GM18907 (cell line): ENCODE data around the gene AP5Z1.
"Not testable (repeated sequence)": the region's sequence is repeated elsewhere in the genome, so short reads cannot be mapped to it uniquely, and the experiment has no call there.

ENCODE experiments used
- ATAC-seq: cut with Tn5 transposase; IDR thresholded peaks from one replicate; pipeline ENCODE4 v1.9.1; 2021; ENCODE audit warnings: mild to moderate bottlenecking, moderate library complexity; ENCODE audit not compliant: unreplicated experiment

The AP5Z1 gene

GRCh38 chr7:4800926-4801838 is 25.8 kb downstream of the AP5Z1 start:
- ATAC-seq = no peak

- ATAC-seq = no peak
Measured at GRCh38 chr7:4801839-4802231, 26.4 kb downstream of the AP5Z1 start.

- not testable (repeated sequence) for ATAC-seq
Measured at GRCh38 chr7:4802577-4802976, 27.2 kb downstream of the AP5Z1 start.

DNA sequence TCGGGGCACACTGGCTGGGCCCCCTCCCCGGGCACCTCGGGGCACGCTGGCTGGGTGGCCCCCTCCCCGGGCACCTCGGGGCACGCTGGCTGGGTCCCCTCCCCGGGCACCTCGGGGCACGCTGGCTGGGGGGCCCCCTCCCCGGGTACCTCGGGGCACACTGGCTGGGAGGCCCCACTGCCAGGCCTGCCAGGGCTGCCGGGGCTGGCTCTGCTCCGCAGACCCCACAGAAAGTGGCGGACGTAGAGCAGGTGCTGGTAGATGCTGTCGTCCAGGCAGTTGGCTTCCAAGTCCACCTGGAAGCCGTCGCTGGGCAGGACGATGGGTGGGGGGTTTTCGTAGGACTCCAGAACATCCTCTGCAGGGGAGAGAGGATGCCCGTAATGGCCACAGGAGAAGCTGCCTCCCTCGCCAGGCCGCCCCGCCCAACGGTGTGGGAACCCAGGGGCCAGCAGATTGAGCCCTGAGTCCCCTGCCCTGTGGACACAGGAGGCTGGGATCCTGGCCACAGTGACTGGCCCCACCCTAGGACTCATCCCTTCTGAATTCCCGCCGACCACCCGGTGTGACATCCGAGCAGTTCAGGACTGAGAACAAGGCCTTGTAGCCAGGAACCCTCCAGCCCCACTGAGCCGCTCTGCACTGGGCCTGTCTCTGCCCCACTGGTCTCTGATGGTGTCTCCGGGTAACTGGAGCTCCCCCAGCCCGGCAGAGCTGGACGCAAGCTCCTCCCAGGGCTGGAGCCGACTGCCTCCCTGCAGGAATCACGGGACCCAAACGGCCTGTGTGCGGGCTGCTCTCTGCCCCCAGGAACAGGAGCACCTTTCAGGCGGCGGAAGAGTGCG is 28.2 kb downstream of the AP5Z1 start:
- ATAC-seq = no peak

GRCh38 chr7:4805110-4805983 is 29.9 kb downstream of the AP5Z1 start:
- ATAC-seq = no peak

GRCh38 chr7:4805984-4806300 is 30.5 kb downstream of the AP5Z1 start:
- ATAC-seq = no peak

GRCh38 chr7:4806983-4807597 is 31.7 kb downstream of the AP5Z1 start:
- no peak for ATAC-seq

DNA sequence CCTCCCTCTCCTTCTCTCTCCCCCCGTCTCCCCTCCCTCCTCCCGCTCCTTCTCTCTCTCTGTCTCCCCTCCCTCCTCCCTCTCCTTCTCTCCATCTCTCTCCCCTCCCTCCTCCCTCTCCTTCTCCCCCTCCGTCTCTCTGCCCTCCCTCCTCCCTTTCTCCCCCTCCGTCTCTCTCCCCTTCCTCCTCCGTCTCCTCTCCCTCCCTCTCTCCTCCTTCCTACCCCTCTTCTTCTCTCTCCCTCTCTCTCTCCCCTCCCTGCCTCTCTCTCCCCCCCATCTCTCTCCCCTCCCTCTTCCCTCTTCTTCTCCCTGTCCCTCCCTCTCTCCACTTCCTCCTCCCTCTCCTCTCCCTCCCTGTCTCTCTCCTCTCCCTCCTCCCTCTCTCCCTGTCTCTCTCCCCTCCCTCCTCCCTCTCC is 32.2 kb downstream of the AP5Z1 start:
- ATAC-seq = no peak

DNA sequence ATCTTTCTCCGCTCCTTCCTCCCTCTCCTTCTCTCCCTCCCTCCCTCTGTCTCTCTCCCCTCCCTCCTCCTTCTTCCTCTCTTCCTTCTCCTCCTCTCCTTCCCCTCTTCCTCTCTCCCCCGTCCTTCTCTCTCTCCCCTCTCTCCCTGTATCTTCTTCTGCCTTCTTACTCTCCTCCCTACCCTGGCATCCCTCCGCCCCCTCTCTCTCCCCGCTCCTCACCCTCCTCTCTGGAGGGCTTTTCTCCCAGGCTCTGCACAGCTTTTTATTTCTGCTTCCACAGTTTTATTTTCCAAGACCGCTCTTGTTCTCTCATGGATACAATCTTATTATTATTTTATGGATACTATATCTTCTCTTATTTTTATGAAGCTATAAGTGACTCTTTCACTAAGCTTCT is 32.6 kb downstream of the AP5Z1 start:
- ATAC-seq = no peak

- no peak for ATAC-seq
Measured at GRCh38 chr7:4808565-4808964, 33.1 kb downstream of the AP5Z1 start.

GRCh38 chr7:4809091-4809591 is 33.7 kb downstream of the AP5Z1 start:
- ATAC-seq = no peak

DNA sequence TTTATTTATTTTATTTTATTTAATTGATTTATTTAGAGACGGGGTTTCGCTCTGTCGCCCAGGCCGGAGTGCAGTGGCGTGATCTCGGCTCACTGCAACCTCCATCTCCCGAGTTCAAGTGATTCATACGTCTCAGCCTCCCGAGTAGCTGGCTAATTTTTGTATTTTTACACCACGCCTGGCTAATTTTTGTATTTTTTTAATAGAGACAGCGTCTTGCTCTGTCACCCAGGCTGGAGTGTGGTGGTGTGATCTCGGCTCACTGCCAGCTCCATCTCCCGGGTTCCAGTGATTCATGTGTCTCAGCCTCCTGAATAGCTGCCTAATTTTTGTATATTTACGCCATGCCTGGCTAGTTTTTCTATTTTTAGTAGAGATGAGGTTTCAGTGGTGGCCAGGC is 34.2 kb downstream of the AP5Z1 start:
- no peak for ATAC-seq

DNA sequence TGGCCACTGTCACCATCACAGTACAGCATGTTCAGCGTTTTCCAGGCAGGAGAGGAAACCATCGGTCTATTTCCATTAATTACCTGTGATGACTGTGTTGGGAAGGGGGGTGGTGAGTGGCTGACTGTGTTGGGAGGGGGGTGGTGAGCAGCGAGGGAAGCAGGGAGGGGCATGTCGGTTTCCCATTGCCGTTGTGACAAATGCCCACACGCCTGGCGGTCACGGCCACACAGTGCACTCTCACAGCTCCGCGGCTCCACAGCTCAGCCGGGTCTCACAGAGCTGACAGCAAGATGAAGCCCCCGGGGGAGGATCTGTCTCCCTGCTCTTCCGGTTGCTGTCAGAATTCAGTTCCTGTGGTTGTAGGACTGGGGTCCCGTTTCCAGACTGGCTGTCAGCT is 39.0 kb downstream of the AP5Z1 start:
- no peak for ATAC-seq

DNA sequence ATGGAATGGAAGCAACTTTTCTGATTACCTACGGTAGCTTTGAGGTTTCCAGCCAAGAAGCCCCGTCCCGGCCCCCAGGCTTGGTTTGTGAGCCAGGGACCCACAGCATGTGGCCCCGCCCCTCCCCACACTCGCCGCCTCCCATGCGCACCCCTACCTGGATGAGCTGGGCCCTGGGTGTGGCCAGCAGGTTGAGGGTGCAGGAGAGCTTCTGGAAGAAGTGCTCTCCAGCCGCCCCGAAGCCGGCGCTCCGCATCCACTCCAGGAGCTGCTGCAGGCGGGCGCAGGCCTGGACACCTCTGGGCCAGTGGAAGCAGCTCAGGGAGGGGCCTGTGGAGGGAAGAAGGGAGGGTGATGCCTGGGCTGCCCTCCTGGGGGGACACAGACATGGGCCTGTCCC is 39.7 kb downstream of the AP5Z1 start:
- no peak for ATAC-seq

GRCh38 chr7:4815609-4816418 is 40.4 kb downstream of the AP5Z1 start:
- no peak for ATAC-seq

- ATAC-seq = no peak
Measured at GRCh38 chr7:4816419-4817080, 41.1 kb downstream of the AP5Z1 start.

- ATAC-seq = no peak
Measured at GRCh38 chr7:4817178-4817901, 41.9 kb downstream of the AP5Z1 start.

DNA sequence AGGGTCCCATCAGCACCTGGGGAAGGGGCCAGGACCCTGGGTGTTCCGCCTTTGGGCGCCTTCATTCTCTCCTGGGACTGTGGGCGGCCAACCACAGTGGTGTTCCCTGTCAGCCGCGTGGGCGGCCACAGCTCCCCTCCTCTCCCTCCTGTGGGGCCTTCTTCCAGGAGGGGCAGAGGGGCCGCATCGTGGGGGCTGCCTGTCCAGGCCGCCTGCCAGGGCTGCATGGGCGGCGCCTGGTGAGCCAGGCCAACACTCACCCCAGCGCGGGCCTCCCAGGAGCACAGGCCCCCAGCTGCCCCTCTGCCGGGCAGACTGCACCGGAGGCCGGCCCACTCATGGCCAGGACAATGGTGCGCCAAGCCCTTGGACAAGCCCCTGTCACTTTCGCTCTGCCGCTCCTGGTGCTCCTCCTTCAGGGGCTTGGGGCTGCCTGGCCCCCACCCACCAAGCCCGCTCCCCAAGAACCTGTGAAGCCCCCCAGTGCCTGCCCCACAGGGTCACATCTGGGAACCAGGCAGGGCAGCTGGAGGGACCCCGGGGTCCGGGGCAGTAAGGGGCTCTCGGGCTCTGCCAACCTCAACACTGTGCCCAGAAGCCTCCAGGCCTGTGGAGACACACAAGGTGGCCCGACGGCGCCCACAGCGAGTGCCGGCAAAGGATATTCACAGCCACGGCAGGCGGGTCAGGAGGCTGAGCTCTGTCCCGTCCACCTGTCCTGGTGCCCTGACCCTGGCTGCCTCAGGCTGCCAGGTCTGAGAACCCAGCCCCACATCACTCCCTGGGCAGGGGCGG is 42.8 kb downstream of the AP5Z1 start:
- no peak for ATAC-seq
